Erythroblast (primary cell): ENCODE data around the gene MYEOV.

ENCODE experiments used
- DNase-seq, 2 experiments: peaks; one replicate each; lab custom pipeline; 2025; lab: John Stamatoyannopoulos, UW
- GATA1 ChIP-seq: IDR thresholded peaks from 2 replicates; pipeline ENCODE4 v1.6.1; 2011; ENCODE audit warnings: low read depth, mild to moderate bottlenecking, control low read depth, low read length, moderate library complexity
- POLR2A ChIP-seq: IDR thresholded peaks from 2 replicates; pipeline ENCODE4 v1.6.1; 2011; ENCODE audit warnings: mild to moderate bottlenecking, low read length

Gene MYEOV

GRCh38 chr11:69314555-69314954 lies 20.6 kb downstream of the MYEOV start:
- TF ChIP-seq GATA1 (no peak), POLR2A (no peak)
- DNase-seq = no peak

- DNase-seq = no peak
- TF ChIP-seq GATA1 = no peak
- no peak for TF ChIP-seq POLR2A
Measured at GRCh38 chr11:69316956-69317355, 23.0 kb downstream of the MYEOV start.

GRCh38 chr11:69317401-69318092 lies 23.6 kb downstream of the MYEOV start:
- DNase-seq = no peak
- no peak for TF ChIP-seq POLR2A
- TF ChIP-seq GATA1 = no peak

GRCh38 chr11:69318093-69318420 lies 24.1 kb downstream of the MYEOV start:
- TF ChIP-seq POLR2A = no peak
- no peak for TF ChIP-seq GATA1
- DNase-seq = no peak

GRCh38 chr11:69319255-69320106 lies 25.5 kb downstream of the MYEOV start:
- no peak for TF ChIP-seq GATA1
- no peak for TF ChIP-seq POLR2A

GRCh38 chr11:69320326-69320725 lies 26.4 kb downstream of the MYEOV start:
- no peak for DNase-seq
- TF ChIP-seq POLR2A (no peak), GATA1 (no peak)

More at GRCh38 chr11:69319255-69320106, 25.5 kb downstream of the MYEOV start:
- DNase-seq = no peak

- TF ChIP-seq GATA1 = no peak
- TF ChIP-seq POLR2A = no peak
- DNase-seq = no peak
Measured at GRCh38 chr11:69320756-69321741, 27.1 kb downstream of the MYEOV start.

GRCh38 chr11:69321877-69322361 lies 28.0 kb downstream of the MYEOV start:
- TF ChIP-seq GATA1 (no peak), POLR2A (no peak)
- DNase-seq = no peak

GRCh38 chr11:69325446-69325845 lies 31.5 kb downstream of the MYEOV start:
- TF ChIP-seq POLR2A = no peak
- no peak for TF ChIP-seq GATA1
- DNase-seq = no peak

- no peak for DNase-seq
- TF ChIP-seq POLR2A (no peak), GATA1 (no peak)
Measured at GRCh38 chr11:69326622-69327219, 32.8 kb downstream of the MYEOV start.

GRCh38 chr11:69327741-69328191 lies 33.8 kb downstream of the MYEOV start:
- TF ChIP-seq POLR2A (no peak), GATA1 (no peak)
- DNase-seq = no peak

- TF ChIP-seq GATA1 = no peak
- TF ChIP-seq POLR2A = no peak
- DNase-seq = no peak
Measured at GRCh38 chr11:69328231-69328630, 34.3 kb downstream of the MYEOV start.

- TF ChIP-seq GATA1 (no peak), POLR2A (no peak)
- DNase-seq = no peak
Measured at GRCh38 chr11:69329581-69329980, 35.6 kb downstream of the MYEOV start.
